ENCODE data around the gene SELENOF. TPM values are rescaled to one million over a fixed set of nuclear protein-coding genes. Genes with fewer than 3 reads are reported as not detected.

The SELENOF gene
- total RNA-seq, 6 experiments from 2014 or later, result 95.5 to 130 (median 107) TPM

DNA sequence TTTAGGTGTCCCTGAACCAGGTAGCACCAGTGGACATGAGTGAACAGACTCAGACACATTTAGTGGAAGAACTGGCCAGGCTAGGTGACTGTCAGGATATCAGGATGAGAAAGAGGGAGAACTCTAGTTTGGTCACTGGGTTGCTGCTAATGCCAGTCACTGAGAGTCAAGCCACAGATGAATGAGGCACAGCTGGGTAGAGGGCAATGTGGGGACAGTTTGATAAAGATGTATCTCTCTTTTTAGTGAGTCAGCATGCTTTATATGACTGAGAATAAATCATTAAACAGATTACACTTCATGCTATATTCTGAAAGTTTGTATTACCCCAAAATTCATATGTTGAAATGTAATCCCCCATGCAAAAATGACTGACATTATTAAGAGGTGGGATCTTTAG is 87.1 kb downstream of the SELENOF start:
- Histone ChIP-seq H3K27ac (no peak overlapping the region), H3K4me3 (no peak overlapping the region), H3K27me3 (no peaks in the 10 kb centered on the region), H3K4me1 (peaks cover 0 to 17% (median 0%) of the 10 kb centered on the region in 4 donors), H3K36me3 (no peaks in the 10 kb centered on the region), H3K9me3 (no peaks in the 10 kb centered on the region)
- TF ChIP-seq, protein P1, sequence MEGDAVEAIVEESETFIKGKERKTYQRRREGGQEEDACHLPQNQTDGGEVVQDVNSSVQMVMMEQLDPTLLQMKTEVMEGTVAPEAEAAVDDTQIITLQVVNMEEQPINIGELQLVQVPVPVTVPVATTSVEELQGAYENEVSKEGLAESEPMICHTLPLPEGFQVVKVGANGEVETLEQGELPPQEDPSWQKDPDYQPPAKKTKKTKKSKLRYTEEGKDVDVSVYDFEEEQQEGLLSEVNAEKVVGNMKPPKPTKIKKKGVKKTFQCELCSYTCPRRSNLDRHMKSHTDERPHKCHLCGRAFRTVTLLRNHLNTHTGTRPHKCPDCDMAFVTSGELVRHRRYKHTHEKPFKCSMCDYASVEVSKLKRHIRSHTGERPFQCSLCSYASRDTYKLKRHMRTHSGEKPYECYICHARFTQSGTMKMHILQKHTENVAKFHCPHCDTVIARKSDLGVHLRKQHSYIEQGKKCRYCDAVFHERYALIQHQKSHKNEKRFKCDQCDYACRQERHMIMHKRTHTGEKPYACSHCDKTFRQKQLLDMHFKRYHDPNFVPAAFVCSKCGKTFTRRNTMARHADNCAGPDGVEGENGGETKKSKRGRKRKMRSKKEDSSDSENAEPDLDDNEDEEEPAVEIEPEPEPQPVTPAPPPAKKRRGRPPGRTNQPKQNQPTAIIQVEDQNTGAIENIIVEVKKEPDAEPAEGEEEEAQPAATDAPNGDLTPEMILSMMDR (IDR thresholded peaks at IDR 0.05), result no peak
- no peak for TF ChIP-seq POLR2A (IDR thresholded peaks at IDR 0.05)
- ATAC-seq, result no peak
- intact Hi-C loops (cut with DNase I), result loop anchor here in 1 of 2 donors (10.0 kb wide), 1 partner anchor 138 kb away; no protein-coding TSS in a partner anchor
- no peak for DNase-seq

DNA sequence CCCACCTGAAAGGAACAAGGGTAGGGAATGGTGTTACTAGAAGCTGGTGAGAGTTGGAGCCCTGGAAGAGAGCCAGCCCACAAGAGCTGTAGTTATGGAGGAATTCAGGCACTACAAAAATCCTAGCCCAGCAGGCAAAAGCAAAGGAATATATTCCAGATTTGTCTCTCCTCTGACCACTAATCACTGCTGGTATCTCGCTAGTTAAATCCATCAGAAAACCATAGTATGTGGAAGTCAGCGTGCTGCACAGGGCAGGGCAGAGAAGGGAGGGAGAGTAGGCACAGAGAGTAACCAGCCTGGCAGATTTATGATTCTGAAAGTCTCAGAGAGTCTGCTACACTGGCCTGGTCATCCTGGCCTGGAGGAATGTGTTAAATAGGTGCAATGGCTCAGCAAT is 88.6 kb downstream of the SELENOF start:
- ATAC-seq (no peak), DNase-seq (peak in 1 of 3 donors; percentile 31)
- no peak overlapping the region for H3K4me3 ChIP-seq
- peaks cover 0 to 17% (median 0%) of the 10 kb centered on the region in 4 donors for H3K4me1 ChIP-seq
- H3K27me3 ChIP-seq, result no peaks in the 10 kb centered on the region
- WGBS (ENCODE audit: insufficient coverage, low coverage, low lambda C conversion rate, missing lambda C conversion rate), result 61% methylated on average over 2 of the region's 2 CpGs
- no peak overlapping the region for H3K27ac ChIP-seq
- no peak for TF ChIP-seq POLR2A (IDR thresholded peaks at IDR 0.05)
- TF ChIP-seq, protein P1 (IDR thresholded peaks at IDR 0.05), result no peak
- H3K9me3 ChIP-seq, result no peaks in the 10 kb centered on the region
- intact Hi-C loops (cut with DNase I), result loop anchor here in 1 of 2 donors (10.0 kb wide), 1 partner anchor 139 kb away; no protein-coding TSS in a partner anchor
- H3K36me3 ChIP-seq, result no peaks in the 10 kb centered on the region

DNA sequence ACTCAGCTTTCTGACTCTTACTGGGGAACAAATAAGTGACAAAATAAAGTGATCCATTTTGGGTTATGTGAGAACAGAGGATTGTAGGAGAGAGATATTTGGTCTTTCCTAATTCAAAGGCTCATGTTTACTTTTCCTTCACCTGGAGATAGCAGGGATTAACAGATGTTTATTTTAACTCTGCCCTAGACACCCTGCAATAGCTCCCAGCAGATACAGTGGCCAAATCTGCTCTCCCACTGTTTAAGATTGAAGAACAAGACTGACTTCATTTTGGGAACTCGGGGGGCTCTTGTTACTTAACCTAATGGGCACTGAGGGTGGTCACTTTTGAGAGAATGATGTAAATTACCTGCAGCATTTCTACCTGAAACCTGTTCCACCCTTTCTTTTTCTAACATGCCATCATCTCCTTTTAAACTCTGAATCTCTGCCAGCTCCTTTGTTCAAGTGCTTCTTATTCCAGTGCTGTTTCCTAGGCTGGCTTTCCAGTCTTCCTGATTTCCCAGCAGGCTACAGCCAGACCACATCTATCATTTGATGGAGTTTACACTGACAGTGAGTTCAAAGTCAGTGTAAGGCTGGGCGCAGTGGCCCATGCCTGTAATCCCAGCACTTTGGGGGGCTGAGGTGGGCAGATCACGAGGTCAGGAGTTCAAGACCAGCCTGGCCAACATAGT is 90.0 kb downstream of the SELENOF start:
- intact Hi-C loops (cut with DNase I), result loop anchor here in 1 of 2 donors (10.0 kb wide), 1 partner anchor 141 kb away; no protein-coding TSS in a partner anchor

GRCh38 chr1:86823386-86823785 is 90.5 kb downstream of the SELENOF start:
- Histone ChIP-seq H3K4me1 (peaks cover 0 to 17% (median 0%) of the 10 kb centered on the region in 4 donors), H3K27me3 (no peaks in the 10 kb centered on the region), H3K36me3 (no peaks in the 10 kb centered on the region), H3K27ac (peak overlapping the region in 1 of 3 donors; percentile 30), H3K4me3 (no peak overlapping the region), H3K9me3 (no peaks in the 10 kb centered on the region)
- 49% methylated on average over 2 of the region's 2 CpGs for WGBS (ENCODE audit: insufficient coverage, low coverage, low lambda C conversion rate, missing lambda C conversion rate)
- no peak for ATAC-seq
- intact Hi-C loops (cut with DNase I), result loop anchor here in 1 of 2 donors (10.0 kb wide), 1 partner anchor 141 kb away; no protein-coding TSS in a partner anchor
- TF ChIP-seq, protein P1 (IDR thresholded peaks at IDR 0.05), result no peak
- TF ChIP-seq POLR2A (IDR thresholded peaks at IDR 0.05), result no peak
- no peak for DNase-seq

More for the DNA sequence above, 90.0 kb downstream of the SELENOF start:
- no peaks in the 10 kb centered on the region for H3K9me3 ChIP-seq
- DNase-seq (no peak), ATAC-seq (peak; percentile 94 to 99 (median 97))
- H3K4me3 ChIP-seq, result no peak overlapping the region
- H3K27me3 ChIP-seq, result no peaks in the 10 kb centered on the region
- WGBS (ENCODE audit: insufficient coverage, low coverage, low lambda C conversion rate, missing lambda C conversion rate), result 16% methylated on average over 2 of the region's 3 CpGs
- peak overlapping the region in 1 of 3 donors; percentile 30 for H3K27ac ChIP-seq
- H3K36me3 ChIP-seq, result no peaks in the 10 kb centered on the region
- H3K4me1 ChIP-seq, result peaks cover 0 to 17% (median 0%) of the 10 kb centered on the region in 4 donors
- TF ChIP-seq, protein P1 (IDR thresholded peaks at IDR 0.05), result no peak
- no peak for TF ChIP-seq POLR2A (IDR thresholded peaks at IDR 0.05)
